Activated CD4-positive, alpha-beta T cell treated with anti-CD3 and anti-CD28 coated beads, Interleukin-2, amount 10 ng/mL, durations not matched to agents 7 days and 5 days (primary cell): ENCODE results near the gene STK32C. TPM values are rescaled to one million over a fixed set of nuclear protein-coding genes. Genes with fewer than 3 reads are reported as not detected.

ENCODE experiments used
- CTCF ChIA-PET: fragments of 350-600 bp; sonication (Branson Sonifier 250); formaldehyde crosslinking; loops from one replicate; lab custom pipeline; 2021; ENCODE audit warnings: antibody characterized with exemption; lab: Charles Lee
- POLR2A ChIA-PET: fragments of 350-600 bp; sonication (Branson Sonifier 250); formaldehyde crosslinking; loops from one replicate; lab custom pipeline; 2021; ENCODE audit warnings: antibody characterized with exemption; lab: Charles Lee
- DNase-seq: peaks from one replicate; pipeline ENCODE4 v3.0.0-alpha.2; 2020
- H3K27ac Mint-ChIP-seq: one replicate; pipeline ENCODE4 v1.8.0; 2021; ENCODE audit warnings: mild to moderate bottlenecking, moderate library complexity, mixed read lengths
- H3K27me3 Mint-ChIP-seq: one replicate; pipeline ENCODE4 v1.8.0; 2021; ENCODE audit warnings: mixed read lengths
- H3K36me3 Mint-ChIP-seq: one replicate; pipeline ENCODE4 v1.8.0; 2021; ENCODE audit warnings: low read depth, mixed read lengths
- H3K4me1 Mint-ChIP-seq: one replicate; pipeline ENCODE4 v1.8.0; 2021; ENCODE audit warnings: mixed read lengths
- H3K4me3 Mint-ChIP-seq: one replicate; pipeline ENCODE4 v1.8.0; 2021; ENCODE audit warnings: mild to moderate bottlenecking, moderate library complexity, mixed read lengths
- H3K9me3 Mint-ChIP-seq: one replicate; pipeline ENCODE4 v1.8.0; 2021; ENCODE audit warnings: mixed read lengths
- total RNA-seq, 2 experiments: library from RNA; stranded (reverse); gene quantifications; one replicate each; pipeline ENCODE4 v1.2.3, GENCODE V29; 2021

STK32C gene
- total RNA-seq, 2 experiments from 2014 or later: 11.1 to 15.2 TPM

DNA sequence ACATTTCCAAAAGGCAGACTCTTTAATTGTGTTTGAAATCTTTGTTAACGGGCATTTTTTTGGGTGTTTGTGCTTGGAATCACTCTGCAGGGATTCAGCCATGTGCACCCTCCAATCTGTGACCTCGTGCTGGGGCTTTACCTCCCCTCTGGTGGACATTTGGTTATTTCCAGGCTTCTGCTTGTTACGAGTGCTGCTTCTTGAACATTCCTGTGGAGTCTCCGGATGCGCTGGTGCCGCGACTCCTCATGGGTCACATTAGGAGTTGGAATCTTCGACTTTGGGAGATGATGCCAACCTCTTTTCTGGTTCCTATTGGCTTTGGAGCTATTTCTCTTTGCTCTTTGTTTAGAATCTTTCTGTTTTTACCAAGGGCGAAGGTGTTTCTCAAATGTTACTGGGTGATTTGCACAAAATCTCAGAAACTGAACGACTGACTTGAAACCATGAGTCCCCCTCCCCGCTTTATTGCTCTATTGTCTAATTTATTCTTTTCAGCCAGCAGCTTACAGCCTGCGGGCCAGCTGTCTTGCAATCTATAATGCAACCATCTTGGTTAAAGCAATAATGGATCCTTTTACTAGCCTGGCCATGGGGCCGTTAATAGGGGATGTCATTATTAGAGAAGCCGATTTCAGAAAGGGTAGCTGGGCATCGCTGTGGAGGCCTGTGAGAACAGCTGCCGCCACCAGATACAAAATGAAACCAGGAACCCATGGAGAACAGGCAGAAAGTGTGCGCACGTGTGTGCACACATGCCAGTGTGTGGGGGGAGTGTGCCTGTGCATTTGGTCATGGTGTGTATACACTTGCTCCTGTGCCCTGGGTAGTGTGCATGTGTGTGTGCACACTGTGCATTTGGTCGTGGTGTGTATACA, 130.9 kb downstream of the STK32C start:
- Mint-ChIP-seq H3K4me1 (no peaks in the 10 kb centered on the region), H3K27me3 (peaks cover 21% of the 10 kb centered on the region), H3K27ac (no peak overlapping the region), H3K9me3 (peaks cover 16% of the 10 kb centered on the region), H3K4me3 (no peak overlapping the region), H3K36me3 (peaks cover 4% of the 10 kb centered on the region)
- CTCF ChIA-PET: no interaction called here
- POLR2A ChIA-PET: no interaction called here
- no peak for DNase-seq

DNA sequence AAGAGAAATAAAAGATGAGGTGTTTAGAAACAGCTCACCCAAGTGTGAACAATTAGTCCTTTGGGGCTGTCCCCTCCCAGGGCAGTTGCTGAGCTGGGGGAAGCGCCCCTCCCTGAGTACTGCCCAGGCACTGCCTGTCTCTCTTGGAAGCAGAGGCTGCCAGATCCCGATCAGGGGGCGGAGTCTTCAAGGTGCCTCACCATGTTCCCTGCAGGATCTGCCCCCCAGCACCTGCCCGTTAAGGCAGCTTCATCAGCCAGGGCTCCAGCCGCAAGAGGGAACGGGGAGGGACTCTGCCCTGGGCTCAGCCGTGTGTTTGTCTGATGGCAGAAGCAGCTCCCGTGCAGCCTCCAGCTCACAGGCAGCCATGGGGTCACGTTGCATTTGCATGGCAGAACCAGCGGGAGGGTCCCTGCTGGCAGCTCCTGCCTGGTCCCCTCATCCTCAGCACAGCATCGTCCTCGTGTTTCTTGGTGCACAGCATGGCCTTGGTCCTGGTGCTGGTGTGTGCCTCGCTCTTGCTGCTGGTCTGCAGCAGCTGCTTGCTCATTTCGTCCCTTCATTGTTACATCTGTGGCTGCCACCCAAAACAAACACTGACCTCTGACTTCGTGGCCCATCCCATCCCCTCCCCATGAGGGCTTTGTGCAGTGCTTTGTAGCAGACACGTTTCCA, 131.7 kb downstream of the STK32C start:
- Mint-ChIP-seq H3K36me3 (peaks cover 4% of the 10 kb centered on the region), H3K4me3 (no peak overlapping the region), H3K27ac (no peak overlapping the region), H3K9me3 (peaks cover 16% of the 10 kb centered on the region), H3K4me1 (no peaks in the 10 kb centered on the region), H3K27me3 (peaks cover 21% of the 10 kb centered on the region)
- CTCF ChIA-PET: no interaction called here
- DNase-seq: no peak
- POLR2A ChIA-PET: no interaction called here

DNA sequence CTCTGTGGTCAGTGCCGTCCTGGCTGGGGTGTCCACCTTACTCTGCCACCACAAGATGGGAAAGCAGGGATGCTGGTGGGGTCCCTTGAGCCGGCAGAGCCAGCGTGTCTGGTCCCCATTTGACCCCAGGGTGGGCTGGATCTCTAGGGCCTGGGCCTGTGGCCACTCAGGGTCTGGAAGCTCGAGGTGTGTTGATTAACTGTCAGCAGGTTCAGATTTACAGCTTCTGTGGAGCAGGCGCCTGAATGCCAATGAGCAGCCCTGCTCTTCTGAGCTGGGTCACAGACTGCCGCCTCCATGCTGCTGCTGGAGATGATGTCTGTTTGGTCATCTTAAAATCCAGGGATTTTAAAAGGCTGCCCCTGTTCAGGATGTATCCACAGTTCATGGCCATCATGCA, 132.3 kb downstream of the STK32C start:
- Mint-ChIP-seq H3K27me3 (peaks cover 21% of the 10 kb centered on the region), H3K36me3 (peaks cover 4% of the 10 kb centered on the region), H3K9me3 (peaks cover 11% of the 10 kb centered on the region), H3K4me1 (no peaks in the 10 kb centered on the region), H3K4me3 (no peak overlapping the region), H3K27ac (no peak overlapping the region)
- ChIA-PET CTCF (no interaction called here), POLR2A (no interaction called here)
- DNase-seq: no peak

DNA sequence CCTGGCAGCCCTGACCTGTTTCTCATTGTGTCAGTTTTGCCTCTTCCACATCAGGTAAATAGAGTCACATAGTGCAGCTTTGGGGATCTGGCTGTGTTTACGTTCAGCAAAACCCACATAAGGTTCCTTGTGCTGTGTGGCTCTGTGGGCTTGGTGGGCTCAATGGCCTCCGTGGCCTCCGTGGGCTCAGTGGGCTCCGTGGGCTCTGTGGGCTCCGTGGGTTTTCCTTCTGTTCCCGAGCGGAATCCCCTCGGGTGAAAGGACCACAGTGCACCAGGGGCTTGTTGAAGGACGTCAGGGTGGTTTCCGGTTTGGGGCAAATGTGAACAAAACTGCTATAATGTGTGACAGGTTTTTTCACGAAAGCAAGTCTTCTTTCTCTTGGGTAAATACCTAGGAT, 133.5 kb downstream of the STK32C start:
- H3K4me3 Mint-ChIP-seq: no peak overlapping the region
- CTCF ChIA-PET: no interaction called here
- H3K9me3 Mint-ChIP-seq: peaks cover 11% of the 10 kb centered on the region
- H3K36me3 Mint-ChIP-seq: peaks cover 4% of the 10 kb centered on the region
- H3K4me1 Mint-ChIP-seq: no peaks in the 10 kb centered on the region
- peaks cover 21% of the 10 kb centered on the region for H3K27me3 Mint-ChIP-seq
- DNase-seq: no peak
- H3K27ac Mint-ChIP-seq: no peak overlapping the region
- POLR2A ChIA-PET: no interaction called here

DNA sequence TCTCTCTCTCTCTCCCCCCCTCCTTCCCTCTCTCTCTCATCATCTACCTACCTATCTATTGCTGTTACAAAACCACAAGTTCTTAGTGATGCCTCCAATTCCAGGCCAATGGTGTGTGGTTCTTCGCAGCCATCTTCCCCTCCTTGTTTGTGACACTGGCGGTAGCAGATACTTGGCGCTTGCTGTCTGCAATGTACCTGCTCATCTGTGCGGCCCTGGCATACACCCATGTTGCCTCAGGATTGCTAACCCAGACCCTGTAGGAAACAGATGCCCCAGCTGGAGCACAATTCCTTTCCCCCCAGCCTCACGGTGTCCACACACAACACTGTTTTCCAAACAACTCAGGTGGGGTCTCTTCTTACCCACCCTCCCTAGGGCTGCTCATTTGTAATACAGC, 134.6 kb downstream of the STK32C start:
- Mint-ChIP-seq H3K36me3 (peaks cover 4% of the 10 kb centered on the region), H3K4me1 (no peaks in the 10 kb centered on the region), H3K4me3 (peak overlapping the region; percentile 22), H3K9me3 (peaks cover 11% of the 10 kb centered on the region), H3K27ac (no peak overlapping the region), H3K27me3 (peaks cover 21% of the 10 kb centered on the region)
- DNase-seq: no peak
- CTCF ChIA-PET: no interaction called here
- POLR2A ChIA-PET: interaction anchor here (0.6 kb wide), 1 partner anchor 261 kb away, joined by 3 read pairs; no protein-coding TSS in a partner anchor

DNA sequence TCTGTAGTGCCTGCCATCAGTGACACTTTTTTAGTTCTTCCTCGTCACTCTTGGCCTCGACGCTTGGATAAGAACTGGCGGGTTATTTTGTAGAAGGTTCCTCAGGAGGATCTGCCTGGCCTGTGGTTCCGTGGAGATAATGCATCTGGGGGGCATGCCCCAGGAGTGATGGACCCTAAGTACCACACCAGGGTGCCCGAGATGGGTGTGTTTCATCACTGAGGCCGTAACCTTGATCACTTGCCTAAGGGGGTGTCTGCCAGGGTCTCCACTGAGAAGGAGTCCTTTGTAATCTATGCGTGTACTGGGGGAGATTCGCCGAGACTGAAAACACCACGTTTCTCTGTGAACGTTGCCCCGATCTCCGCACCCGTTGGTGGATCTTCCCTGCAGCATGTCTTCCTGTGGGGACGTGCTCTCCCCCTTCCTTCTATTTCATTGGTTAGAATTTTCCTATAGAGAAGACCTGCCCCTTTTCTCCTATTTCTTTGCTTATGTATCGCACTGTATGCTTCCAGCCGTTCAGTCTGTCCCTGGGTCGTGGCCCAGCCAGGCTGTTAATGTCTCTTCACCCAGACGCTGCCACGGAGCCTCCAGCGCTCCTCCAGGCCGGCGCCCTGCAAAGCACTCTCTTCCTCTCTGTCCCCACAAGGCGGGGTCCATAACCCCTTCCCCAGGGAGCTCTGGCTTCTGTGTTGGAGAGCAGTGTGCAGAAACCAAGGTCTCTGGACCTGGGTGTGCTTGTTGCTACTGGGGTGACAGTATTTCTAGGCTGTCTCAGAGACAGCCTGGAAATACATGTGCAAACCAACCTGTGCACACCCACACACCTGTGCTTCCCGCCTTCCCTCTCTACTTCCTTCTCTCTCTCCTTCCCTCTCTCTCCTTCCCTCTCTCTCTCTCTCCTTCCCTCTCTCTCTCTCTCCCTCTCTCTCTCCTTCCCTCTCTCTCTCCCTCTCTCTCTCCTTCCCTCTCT, 135.4 kb downstream of the STK32C start:
- Mint-ChIP-seq H3K4me3 (no peak overlapping the region), H3K27ac (no peak overlapping the region), H3K36me3 (peaks cover 4% of the 10 kb centered on the region), H3K27me3 (peaks cover 18% of the 10 kb centered on the region), H3K4me1 (no peaks in the 10 kb centered on the region), H3K9me3 (peaks cover 11% of the 10 kb centered on the region)
- ChIA-PET CTCF (no interaction called here), POLR2A (interaction anchor here (0.6 kb wide), 1 partner anchor 262 kb away, joined by 3 read pairs; no protein-coding TSS in a partner anchor)
- DNase-seq: no peak

DNA sequence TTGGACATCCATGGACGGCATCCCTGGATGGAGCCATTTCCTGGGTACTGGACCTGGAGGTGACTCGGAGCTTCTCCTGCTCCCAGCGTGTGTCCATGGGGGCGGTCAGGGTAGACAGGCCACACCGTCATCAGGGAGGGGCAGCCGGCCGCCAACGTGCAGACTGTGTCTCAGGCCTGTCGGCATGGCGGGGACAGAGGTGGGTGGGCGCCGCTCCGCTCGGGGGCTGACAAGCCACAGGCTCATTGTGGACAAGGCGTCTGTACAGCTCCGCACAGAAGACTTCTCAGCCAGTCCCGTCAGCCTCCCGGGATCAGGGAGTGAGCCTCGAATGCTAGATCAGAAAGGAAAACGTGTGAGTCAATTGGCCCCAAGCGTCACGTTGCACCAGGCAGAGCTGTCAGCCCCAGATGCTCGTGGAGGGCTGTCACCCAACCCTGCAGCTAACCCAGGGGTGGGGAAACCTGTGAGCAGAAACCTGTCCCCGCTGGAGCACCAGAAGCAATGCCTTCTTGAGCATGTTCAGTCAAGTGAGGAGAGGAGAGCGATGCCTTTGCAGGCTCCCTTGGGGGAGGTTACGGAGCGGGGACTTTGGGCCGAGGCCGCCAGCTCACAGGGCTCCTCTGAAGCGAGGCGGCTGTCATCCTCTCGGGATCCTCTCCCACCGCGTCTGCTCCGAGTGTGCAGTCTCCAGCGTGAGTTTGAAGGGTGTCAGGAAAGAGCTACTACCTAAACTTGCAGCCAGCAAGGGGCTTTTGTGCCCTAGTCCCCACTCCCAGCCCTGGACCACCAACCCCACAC, 137.0 kb downstream of the STK32C start:
- Mint-ChIP-seq H3K27me3 (peaks cover 6% of the 10 kb centered on the region), H3K36me3 (peaks cover 4% of the 10 kb centered on the region), H3K9me3 (peaks cover 11% of the 10 kb centered on the region), H3K27ac (no peak overlapping the region), H3K4me3 (no peak overlapping the region), H3K4me1 (peaks cover 5% of the 10 kb centered on the region)
- CTCF ChIA-PET: interaction anchor here (0.6 to 0.9 kb wide), 2 partner anchors 14 to 93 kb away, joined by 3 to 4 read pairs; no protein-coding TSS in a partner anchor
- DNase-seq: no peak
- POLR2A ChIA-PET: no interaction called here

DNA sequence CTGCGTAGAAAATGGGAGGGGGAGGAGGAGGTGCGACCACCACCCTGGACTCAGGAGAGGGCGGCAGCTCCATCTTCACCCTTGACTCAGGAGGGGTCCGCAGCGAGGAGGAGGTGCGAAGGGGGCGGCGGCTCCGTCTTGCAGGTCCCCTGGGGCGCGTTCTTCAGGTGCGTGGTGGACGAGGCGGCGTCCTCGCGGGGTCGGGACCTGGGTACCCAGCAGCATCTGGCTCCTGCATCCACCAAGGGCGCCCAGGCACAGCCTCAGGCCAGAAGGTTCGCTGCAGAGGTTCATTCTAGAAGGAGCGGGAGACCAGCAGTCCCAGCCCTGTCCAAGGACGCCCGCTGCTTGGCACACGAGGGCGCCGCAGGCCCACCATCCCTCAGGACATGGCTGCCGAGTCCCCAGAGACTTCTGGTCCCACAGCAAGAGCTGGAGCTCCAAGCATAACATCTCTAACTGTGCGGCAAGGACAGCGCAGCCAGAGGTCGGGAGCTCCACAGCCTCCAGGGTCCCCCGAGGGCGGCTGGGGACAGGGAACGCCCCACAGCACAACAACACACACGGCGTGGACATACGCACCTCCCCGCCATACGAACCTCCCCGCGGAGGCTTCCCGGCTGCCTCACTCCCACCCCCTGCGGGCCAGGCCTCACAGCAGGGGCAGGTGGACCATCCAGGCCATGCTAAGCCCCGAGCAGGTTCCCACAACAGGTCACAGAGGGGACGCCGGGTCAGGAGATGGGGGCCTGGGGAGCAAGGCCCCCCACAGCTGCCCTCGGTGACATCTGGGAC, 137.8 kb downstream of the STK32C start:
- POLR2A ChIA-PET: no interaction called here
- Mint-ChIP-seq H3K27me3 (peaks cover 2% of the 10 kb centered on the region), H3K4me3 (no peak overlapping the region), H3K27ac (no peak overlapping the region), H3K36me3 (peaks cover 4% of the 10 kb centered on the region), H3K9me3 (peaks cover 10% of the 10 kb centered on the region), H3K4me1 (peaks cover 5% of the 10 kb centered on the region)
- no peak for DNase-seq
- CTCF ChIA-PET: no interaction called here

DNA sequence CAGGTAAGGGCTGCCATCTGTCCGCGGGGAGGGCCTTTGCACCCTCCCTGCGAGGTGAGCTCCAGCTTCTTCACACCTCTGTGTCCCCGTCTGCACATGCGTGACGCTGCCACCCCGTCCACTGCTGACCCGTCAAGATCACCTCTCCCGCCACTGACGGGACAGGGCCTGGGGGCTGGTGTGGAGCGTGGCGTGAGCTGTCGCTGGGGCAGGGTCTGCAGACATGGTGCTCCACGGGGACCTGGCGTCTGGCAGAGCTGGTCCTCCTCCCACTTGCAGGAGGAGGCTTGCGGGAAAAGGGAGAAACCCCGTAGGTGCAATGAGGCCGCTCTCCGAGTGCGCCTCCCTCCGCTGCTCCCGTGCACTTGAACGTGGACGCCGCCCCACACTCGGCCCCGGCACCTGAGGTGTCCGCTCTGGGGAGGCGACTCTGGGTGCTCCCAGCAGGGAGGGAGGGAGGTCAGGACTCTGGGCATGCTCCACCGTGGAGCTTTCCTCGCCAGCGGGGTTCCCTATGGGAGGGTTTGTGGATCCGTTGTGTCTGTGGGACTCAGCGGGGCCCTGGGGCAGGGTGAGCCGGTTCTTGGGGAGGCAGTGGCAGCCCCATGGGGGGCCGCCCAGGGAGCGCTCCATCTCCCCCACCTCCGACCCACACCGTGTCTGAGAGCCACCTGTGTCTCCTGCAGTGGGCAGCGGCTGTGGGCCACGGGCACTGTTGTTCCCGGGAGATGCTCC, 138.6 kb downstream of the STK32C start:
- H3K4me1 Mint-ChIP-seq: peaks cover 9% of the 10 kb centered on the region
- H3K36me3 Mint-ChIP-seq: peaks cover 4% of the 10 kb centered on the region
- POLR2A ChIA-PET: no interaction called here
- DNase-seq: no peak
- no peaks in the 10 kb centered on the region for H3K27me3 Mint-ChIP-seq
- peaks cover 5% of the 10 kb centered on the region for H3K9me3 Mint-ChIP-seq
- H3K27ac Mint-ChIP-seq: no peak overlapping the region
- H3K4me3 Mint-ChIP-seq: no peak overlapping the region
- CTCF ChIA-PET: no interaction called here

DNA sequence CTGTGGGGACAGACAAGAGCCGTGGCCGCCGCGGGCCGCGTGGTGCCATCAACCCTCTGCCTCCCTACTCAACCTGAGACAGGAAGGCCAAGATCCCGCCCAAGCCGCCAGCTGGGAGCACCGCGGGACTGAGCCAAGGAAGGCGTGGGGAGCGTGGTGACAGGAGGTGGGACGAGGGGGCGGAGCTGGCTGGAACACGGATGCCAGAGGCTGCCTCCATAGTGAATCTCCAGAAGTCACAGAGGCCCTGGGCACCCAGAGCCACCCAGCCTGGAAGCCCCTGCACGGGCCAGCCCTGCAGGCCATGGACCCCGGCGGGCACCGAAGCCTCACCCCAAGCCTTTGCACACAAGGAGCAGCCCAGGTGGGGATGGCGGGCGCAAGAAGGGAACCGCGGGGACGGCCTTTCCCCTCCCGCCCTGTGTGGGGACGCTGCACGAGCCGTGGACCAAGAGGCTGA, 139.1 kb downstream of the STK32C start:
- no peak overlapping the region for H3K4me3 Mint-ChIP-seq
- no peak for DNase-seq
- H3K36me3 Mint-ChIP-seq: peaks cover 4% of the 10 kb centered on the region
- peaks cover 11% of the 10 kb centered on the region for H3K4me1 Mint-ChIP-seq
- CTCF ChIA-PET: no interaction called here
- no peaks in the 10 kb centered on the region for H3K27me3 Mint-ChIP-seq
- H3K9me3 Mint-ChIP-seq: peaks cover 5% of the 10 kb centered on the region
- POLR2A ChIA-PET: no interaction called here
- H3K27ac Mint-ChIP-seq: no peak overlapping the region

DNA sequence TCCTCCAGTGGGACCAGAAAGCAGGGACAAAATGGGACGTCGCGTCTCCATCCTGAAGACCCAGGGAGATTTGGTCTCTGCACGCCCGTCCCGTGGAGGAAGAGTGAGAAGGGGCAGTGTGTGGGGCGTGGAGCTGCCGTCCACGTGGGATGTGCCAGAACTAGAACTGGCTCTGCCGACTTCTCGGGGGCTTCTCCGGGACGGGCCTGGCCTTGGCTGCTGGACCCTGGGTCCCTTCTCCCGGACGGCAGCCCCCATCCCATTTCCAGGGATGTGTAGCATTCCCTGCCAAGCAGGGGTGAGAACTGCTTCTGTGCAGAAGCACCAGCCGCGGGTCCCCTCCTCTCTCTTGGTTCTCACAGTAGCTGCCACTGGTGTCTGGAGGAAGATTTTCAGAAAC, 139.8 kb downstream of the STK32C start:
- H3K27ac Mint-ChIP-seq: no peak overlapping the region
- no peak for DNase-seq
- no peaks in the 10 kb centered on the region for H3K36me3 Mint-ChIP-seq
- H3K4me3 Mint-ChIP-seq: no peak overlapping the region
- H3K27me3 Mint-ChIP-seq: no peaks in the 10 kb centered on the region
- CTCF ChIA-PET: no interaction called here
- H3K4me1 Mint-ChIP-seq: peaks cover 15% of the 10 kb centered on the region
- POLR2A ChIA-PET: no interaction called here
- no peaks in the 10 kb centered on the region for H3K9me3 Mint-ChIP-seq
